HFF-Myc (cell line): ENCODE measurements around the gene CACNA1S.

Source experiments
- DNase-seq: peaks from one replicate; pipeline ENCODE4 v3.0.0-alpha.2; 2011; ENCODE audit warnings: low read depth; ENCODE audit errors: extremely low read depth
- H3K4me3 ChIP-seq: replicated peaks from 2 replicates; pipeline ENCODE4 v1.5.1; 2011; ENCODE audit warnings: low read depth, mild to moderate bottlenecking, control low read depth, low read length
- CTCF ChIP-seq: IDR thresholded peaks from 2 replicates; pipeline ENCODE4 v1.5.1; 2012; ENCODE audit warnings: mild to moderate bottlenecking, low read depth, low read length, control low read depth; ENCODE audit errors: missing control alignments

The CACNA1S gene

GRCh38 chr1:201111672-201112071, 554 bp downstream of the CACNA1S start:
- DNase-seq, result no peak
- no peak for TF ChIP-seq CTCF
- no peak overlapping the region for H3K4me3 ChIP-seq

- no peak overlapping the region for H3K4me3 ChIP-seq
- DNase-seq, result no peak
- no peak for TF ChIP-seq CTCF
Measured at GRCh38 chr1:201111156-201111555, 1.1 kb downstream of the CACNA1S start.

GRCh38 chr1:201110616-201111015, 1.6 kb downstream of the CACNA1S start:
- no peak for TF ChIP-seq CTCF
- no peak overlapping the region for H3K4me3 ChIP-seq
- DNase-seq, result no peak

GRCh38 chr1:201110138-201110537, 2.1 kb downstream of the CACNA1S start:
- no peak overlapping the region for H3K4me3 ChIP-seq
- no peak for TF ChIP-seq CTCF
- DNase-seq, result no peak

- no peak for DNase-seq
- H3K4me3 ChIP-seq, result no peak overlapping the region
- TF ChIP-seq CTCF, result no peak
Measured at GRCh38 chr1:201109651-201110050, 2.6 kb downstream of the CACNA1S start.

- TF ChIP-seq CTCF, result no peak
- no peak overlapping the region for H3K4me3 ChIP-seq
- no peak for DNase-seq
Measured at GRCh38 chr1:201108614-201109013, 3.6 kb downstream of the CACNA1S start.

GRCh38 chr1:201105688-201106087, 6.5 kb downstream of the CACNA1S start:
- H3K4me3 ChIP-seq, result no peak overlapping the region
- TF ChIP-seq CTCF, result no peak
- DNase-seq, result no peak
